ENCODE data around the gene ITIH5. TPM values are rescaled to one million over a fixed set of nuclear protein-coding genes. Genes with fewer than 3 reads are reported as not detected.

Gene ITIH5
- total and polyA plus RNA-seq, 2 of the 8 experiments (the other 6 are each of a cell fraction or from before 2014, with no cell fraction given): 5.8 to 7.6 TPM

- no peak for TF ChIP-seq EP300 (IDR thresholded peaks at IDR 0.05; ENCODE audit: borderline replicate concordance in 1 of 2, low read depth in 2 of 2, low read length in 2 of 2)
- TF ChIP-seq RBBP5 (IDR thresholded peaks at IDR 0.05; ENCODE audit: borderline replicate concordance, low read depth, low read length): no peak
- no peak for TF ChIP-seq CTBP2 (IDR thresholded peaks at IDR 0.05; ENCODE audit: borderline replicate concordance, insufficient read depth, insufficient read length, low read length)
- no peak for TF ChIP-seq RFX5 (IDR thresholded peaks at IDR 0.05; ENCODE audit: borderline replicate concordance, low read depth, low read length)
- TF ChIP-seq BRCA1 (IDR thresholded peaks at IDR 0.05; ENCODE audit: low read depth, low read length): no peak
- TF ChIP-seq CEBPB (IDR thresholded peaks at IDR 0.05; ENCODE audit: low read depth, low read length): no peak
These were observed 121.5 kb downstream of the ITIH5 start (continued) for GRCh38 chr10:7545261-7545660.

Measured in H1 (cell line).